GM13977 (cell line): ENCODE data around the gene KIF24.

ENCODE experiments used
- DNase-seq: peaks from one replicate; pipeline ENCODE4 v3.0.0; 2012; ENCODE audit warnings: low spot score
- in situ Hi-C: fragments of 300-500 bp; cut with MboI; formaldehyde crosslinking; loops from one replicate; pipeline ENCODE4 v1.12.0; 2022; ENCODE audit warnings: low sequenced_read_pairs, low pct_unique_long_range_greater_than_20kb, mixed read lengths, inconsistent platforms; ENCODE audit not compliant: unreplicated experiment
- TF ChIP-seq, protein P1 (sequence below): IDR thresholded peaks from 2 replicates; pipeline ENCODE4 v1.5.1; 2012; ENCODE audit warnings: mild to moderate bottlenecking, control low read depth; ENCODE audit not compliant: insufficient read depth; ENCODE audit errors: extremely low read depth, missing control alignments

The KIF24 gene

DNA sequence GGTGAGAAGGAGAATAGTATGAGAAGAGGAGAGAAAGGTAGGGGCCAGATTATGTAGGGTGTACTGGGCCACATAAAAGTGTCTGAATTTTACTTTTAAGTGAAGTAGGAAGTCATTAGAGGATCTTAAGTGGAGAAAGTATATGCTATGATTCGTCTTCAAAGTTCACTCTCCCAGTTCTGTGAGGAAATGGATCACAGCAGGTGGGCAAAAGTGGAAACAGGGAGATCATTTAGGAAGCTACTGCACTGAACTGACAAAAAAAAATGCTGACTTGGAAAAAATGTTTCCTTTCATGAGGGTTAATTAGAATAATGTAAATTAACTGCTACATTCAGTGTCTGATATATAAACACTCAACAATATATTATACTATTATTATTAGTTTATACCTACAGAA, 2.4 kb downstream of the KIF24 start:
- no peak for DNase-seq
- in situ Hi-C loops: no loop called here
- TF ChIP-seq, protein P1, sequence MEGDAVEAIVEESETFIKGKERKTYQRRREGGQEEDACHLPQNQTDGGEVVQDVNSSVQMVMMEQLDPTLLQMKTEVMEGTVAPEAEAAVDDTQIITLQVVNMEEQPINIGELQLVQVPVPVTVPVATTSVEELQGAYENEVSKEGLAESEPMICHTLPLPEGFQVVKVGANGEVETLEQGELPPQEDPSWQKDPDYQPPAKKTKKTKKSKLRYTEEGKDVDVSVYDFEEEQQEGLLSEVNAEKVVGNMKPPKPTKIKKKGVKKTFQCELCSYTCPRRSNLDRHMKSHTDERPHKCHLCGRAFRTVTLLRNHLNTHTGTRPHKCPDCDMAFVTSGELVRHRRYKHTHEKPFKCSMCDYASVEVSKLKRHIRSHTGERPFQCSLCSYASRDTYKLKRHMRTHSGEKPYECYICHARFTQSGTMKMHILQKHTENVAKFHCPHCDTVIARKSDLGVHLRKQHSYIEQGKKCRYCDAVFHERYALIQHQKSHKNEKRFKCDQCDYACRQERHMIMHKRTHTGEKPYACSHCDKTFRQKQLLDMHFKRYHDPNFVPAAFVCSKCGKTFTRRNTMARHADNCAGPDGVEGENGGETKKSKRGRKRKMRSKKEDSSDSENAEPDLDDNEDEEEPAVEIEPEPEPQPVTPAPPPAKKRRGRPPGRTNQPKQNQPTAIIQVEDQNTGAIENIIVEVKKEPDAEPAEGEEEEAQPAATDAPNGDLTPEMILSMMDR: no peak

DNA sequence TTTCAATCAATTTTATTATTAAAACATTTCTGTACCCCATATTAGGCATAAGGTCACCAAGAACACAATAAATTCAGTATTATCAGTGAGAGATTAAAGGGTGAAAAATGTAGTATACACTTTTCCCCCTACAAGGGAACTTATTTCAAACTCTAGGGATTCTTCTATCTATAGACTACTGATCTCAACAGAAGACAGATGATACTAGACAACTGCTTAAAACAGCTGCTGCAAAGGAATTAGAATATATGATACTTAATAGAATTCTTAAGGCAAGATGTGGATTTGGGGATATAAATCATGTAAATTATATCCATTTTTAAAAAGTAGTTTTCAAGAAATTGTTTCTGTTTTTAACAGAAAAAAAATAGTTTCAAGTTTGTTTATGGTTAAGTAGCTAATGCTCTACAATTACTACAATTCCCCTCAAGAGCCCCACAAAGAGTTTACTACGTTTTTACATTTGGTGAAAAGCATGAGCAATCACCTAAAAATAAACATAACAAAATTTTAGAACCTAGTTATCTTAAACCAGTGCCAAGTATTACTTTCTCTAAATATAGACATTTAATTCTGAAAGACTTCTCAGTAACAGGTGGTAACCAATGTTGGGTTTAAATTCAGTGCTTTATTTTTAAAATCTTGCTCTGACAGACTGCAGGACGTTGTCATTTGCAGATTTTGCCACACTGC, 6.0 kb downstream of the KIF24 start:
- TF ChIP-seq, protein P1: no peak
- in situ Hi-C loops: no loop called here
- no peak for DNase-seq

DNA sequence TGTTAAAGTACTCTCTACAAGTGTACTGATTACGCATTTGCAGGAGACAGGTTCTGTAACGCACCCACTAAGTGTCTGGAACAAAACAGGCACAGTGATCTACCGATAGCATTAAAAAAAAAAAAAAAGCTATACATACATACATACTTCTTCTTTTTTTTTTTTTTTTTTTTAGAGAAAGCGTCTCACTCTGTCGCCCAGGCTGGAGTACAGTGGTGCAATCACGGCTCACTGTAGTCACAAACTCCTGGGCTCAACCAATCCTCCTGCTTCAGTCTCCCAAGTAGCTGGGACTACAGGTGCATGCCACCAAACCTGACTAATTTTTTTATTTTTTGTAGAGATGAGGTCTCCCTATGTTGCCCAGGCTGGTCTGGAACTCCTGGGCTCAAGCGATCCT, 7.6 kb downstream of the KIF24 start:
- DNase-seq: no peak
- in situ Hi-C loops: no loop called here
- TF ChIP-seq, protein P1: no peak

DNA sequence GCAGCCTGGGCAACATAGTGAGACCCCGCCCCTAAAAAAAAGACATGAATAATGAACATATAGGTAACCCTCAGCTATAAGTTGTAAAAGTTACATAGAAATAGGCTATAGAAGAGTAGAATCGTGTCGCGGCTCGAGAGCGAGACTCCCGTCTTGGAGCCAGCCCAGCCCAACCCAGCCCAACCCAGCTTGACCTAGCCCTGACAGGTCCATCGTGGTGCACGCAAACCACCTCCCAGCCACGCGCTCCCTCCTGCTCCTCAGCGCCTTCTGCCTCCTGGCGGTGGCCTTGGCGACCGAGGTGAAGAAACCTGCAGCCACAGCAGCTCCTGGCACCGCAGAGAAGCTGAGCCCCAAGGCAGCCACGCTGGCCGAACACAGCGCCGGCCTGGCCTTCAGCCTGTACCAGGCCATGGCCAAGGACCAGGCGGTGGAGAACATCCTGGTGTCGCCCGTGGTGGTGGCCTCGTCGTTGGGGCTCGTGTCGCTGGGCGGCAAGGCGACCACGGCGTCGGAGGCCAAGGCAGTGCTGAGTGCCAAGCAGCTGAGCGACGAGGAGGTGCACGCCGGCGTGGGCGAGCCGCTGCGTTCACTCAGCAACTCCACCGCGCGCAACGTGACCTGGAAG, 10.8 kb downstream of the KIF24 start:
- in situ Hi-C loops: no loop called here
- TF ChIP-seq, protein P1: no peak

DNA sequence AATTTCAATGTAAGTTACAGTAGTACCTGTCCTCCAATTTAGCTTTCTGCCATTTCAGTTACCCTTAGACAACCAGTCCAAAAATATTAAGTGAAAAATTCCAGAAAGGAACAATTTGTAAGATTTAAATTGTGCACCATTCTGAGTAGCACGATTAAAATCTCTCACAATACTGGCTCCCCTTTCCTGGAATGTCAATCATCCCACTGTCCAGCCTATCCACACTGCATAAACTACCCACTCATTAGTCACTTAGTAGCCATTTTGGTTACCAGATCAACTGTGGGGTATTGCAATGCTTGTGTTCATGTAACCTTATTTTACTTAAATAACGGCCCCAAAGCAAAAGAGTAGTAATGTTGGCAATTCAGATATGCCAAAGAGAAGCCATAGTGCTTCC, 11.6 kb downstream of the KIF24 start:
- no peak for DNase-seq
- in situ Hi-C loops: no loop called here
- TF ChIP-seq, protein P1: no peak

More for the DNA sequence above, 10.8 kb downstream of the KIF24 start:
- DNase-seq: no peak

DNA sequence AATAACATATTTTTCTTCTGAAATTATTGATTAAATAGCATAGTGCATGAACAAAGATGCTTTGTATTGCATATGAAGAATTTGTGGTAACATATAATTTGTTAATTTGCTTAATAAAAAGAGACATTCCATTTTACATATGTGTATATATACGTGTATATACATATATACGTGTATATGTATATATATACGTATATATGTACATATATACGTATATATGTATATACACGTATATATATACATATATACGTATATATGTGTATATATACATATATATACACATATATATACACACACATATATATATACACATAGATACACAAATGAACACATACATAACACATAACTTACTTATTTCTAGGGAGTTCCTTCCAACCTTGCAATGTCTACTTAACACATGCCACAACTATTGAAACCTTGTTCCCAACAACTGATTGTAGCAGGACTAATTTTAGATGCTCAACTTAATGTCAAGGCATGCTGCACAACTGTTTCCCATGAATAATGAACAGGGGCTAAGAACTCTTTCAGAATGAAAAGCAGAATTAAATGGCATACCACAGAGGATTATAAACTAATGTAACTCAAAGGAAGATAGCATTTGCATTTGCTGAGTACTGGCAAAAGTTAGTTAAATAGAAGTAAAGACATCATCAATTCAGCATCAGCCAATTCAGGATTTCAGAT, 17.4 kb downstream of the KIF24 start:
- in situ Hi-C loops: no loop called here
- DNase-seq: no peak
- TF ChIP-seq, protein P1: no peak
